Keratinocyte (primary cell): ENCODE measurements around the gene SGCE.

Experiments
- EZH2 ChIP-seq: IDR thresholded peaks from one replicate; pipeline ENCODE4 v1.6.1; 2012; ENCODE audit warnings: inconsistent platforms, mild to moderate bottlenecking, low read length, moderate library complexity
- TF ChIP-seq, protein P1 (sequence below), 3 experiments: IDR thresholded peaks in 1 of 3; conservative IDR thresholded peaks in 1 of 3; optimal IDR thresholded peaks in 1 of 3; 2 replicates in 2 of 3; 3 replicates in 1 of 3; pipeline versions ENCODE3 to v1.5.1; 2011; ENCODE audit warnings: low read length in 3 of 3, mild to moderate bottlenecking in 3 of 3, moderate library complexity in 2 of 3, control low read depth in 1 of 3, inconsistent platforms in 1 of 3; ENCODE audit not compliant: insufficient read depth in 2 of 3; ENCODE audit errors: extremely low read depth in 1 of 3

DNA sequence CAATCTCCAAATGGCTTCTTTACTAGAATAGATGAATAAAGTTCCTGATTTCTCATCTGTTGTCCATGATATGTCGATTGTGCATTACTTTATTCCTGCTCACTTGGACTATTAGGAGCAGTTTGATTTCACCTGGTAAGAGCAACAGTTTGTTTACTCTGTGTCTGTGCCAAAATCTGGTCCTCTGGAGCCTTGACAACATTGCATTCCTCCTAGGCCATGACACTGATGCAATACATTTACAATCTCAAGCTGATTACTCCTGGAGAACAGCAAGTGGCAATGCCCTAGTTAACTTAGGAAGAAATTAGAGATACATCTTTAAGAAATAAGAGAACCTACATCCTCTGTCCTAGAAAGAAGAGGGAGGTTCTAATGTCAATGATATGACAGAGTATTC, 71.8 kb downstream of the SGCE start:
- TF ChIP-seq, protein P1, sequence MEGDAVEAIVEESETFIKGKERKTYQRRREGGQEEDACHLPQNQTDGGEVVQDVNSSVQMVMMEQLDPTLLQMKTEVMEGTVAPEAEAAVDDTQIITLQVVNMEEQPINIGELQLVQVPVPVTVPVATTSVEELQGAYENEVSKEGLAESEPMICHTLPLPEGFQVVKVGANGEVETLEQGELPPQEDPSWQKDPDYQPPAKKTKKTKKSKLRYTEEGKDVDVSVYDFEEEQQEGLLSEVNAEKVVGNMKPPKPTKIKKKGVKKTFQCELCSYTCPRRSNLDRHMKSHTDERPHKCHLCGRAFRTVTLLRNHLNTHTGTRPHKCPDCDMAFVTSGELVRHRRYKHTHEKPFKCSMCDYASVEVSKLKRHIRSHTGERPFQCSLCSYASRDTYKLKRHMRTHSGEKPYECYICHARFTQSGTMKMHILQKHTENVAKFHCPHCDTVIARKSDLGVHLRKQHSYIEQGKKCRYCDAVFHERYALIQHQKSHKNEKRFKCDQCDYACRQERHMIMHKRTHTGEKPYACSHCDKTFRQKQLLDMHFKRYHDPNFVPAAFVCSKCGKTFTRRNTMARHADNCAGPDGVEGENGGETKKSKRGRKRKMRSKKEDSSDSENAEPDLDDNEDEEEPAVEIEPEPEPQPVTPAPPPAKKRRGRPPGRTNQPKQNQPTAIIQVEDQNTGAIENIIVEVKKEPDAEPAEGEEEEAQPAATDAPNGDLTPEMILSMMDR (optimal IDR thresholded peaks at IDR 0.05 in 1 of 3, IDR thresholded peaks at IDR 0.05 in 1 of 3, conservative IDR thresholded peaks at IDR 0.05 in 1 of 3; ENCODE audit: extremely low read depth in 1 of 3, insufficient read depth in 2 of 3, low read length in 3 of 3): no peak
- no peak for TF ChIP-seq EZH2
